GM21381 (cell line): Measurements from ENCODE around the gene MOCOS.
"Not testable (repeated sequence)": the region's sequence is repeated elsewhere in the genome, so short reads cannot be mapped to it uniquely, and the experiment has no call there.

Source experiments
- ATAC-seq: cut with Tn5 transposase; IDR thresholded peaks from one replicate; pipeline ENCODE4 v1.9.1; 2021; ENCODE audit warnings: mild to moderate bottlenecking, moderate library complexity; ENCODE audit not compliant: unreplicated experiment

The MOCOS gene

DNA sequence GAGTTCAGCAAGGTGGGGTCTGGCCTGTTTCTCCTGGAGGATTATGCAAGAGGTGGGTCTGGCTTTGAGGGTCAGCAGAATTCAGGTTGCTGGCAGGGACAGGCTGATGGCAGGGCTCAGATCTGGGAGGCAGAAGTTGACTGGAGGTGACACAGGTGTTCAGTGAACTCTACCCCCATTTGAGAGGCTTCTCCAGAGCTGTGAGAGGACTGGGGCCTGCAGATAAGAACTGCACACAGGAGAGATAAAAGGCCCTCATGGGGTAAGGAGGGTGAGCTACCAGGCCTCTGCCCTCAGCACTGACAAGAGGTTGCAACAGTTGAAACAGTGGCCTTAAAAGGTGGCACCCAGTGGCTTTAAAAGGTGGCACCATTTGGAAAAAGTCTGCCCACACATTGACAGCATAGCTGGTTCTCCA is 13.1 kb downstream of the MOCOS start:
- no peak for ATAC-seq

GRCh38 chr18:36201765-36202164 is 14.5 kb downstream of the MOCOS start:
- no peak for ATAC-seq

- ATAC-seq: no peak
These were observed 16.1 kb downstream of the MOCOS start for GRCh38 chr18:36203360-36203895.

- no peak for ATAC-seq
These were observed 17.9 kb downstream of the MOCOS start for GRCh38 chr18:36205166-36205565.

DNA sequence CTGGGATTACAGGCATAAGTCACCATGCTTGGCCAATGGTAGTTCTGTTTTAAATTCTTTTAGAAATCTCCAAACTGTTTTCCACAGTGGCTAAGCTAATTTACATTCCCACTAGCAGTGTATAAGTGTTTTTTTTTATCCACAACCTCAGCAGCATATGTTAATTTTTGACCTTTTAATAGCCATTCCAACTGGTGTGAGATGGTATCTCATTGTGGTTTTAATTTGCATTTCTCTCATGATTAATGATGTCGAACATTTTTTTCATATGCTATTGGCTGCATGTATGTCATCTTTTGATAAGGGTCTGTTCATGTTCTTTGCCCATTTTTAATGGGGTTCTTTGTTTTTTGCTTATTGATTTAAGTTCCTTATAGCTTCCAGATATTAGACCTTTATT is 20.0 kb downstream of the MOCOS start:
- no peak for ATAC-seq

- not testable (repeated sequence) for ATAC-seq
These were observed 20.7 kb downstream of the MOCOS start for GRCh38 chr18:36207969-36208368.

DNA sequence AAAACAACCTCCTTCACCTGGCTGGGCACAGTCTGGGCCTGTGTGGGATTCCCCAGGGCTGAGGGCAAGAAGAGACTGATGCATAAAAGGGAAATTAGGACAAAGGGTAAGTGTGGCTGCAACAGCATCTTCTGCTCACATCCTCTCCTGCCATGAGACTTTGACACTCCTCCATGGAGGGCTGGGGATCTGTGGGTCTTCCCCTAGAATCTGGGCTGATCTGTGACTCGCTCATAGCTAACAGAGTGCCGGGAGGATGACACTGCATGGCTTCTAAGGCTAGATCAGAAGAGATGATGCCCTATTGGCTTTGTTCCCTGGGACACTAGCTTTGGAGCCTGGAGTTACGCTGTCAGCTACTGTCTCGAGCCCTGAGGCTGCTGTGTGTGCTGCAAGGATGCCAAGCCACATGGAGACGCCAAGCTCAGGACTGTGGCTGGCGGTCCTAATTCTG is 24.3 kb downstream of the MOCOS start:
- ATAC-seq: no peak

DNA sequence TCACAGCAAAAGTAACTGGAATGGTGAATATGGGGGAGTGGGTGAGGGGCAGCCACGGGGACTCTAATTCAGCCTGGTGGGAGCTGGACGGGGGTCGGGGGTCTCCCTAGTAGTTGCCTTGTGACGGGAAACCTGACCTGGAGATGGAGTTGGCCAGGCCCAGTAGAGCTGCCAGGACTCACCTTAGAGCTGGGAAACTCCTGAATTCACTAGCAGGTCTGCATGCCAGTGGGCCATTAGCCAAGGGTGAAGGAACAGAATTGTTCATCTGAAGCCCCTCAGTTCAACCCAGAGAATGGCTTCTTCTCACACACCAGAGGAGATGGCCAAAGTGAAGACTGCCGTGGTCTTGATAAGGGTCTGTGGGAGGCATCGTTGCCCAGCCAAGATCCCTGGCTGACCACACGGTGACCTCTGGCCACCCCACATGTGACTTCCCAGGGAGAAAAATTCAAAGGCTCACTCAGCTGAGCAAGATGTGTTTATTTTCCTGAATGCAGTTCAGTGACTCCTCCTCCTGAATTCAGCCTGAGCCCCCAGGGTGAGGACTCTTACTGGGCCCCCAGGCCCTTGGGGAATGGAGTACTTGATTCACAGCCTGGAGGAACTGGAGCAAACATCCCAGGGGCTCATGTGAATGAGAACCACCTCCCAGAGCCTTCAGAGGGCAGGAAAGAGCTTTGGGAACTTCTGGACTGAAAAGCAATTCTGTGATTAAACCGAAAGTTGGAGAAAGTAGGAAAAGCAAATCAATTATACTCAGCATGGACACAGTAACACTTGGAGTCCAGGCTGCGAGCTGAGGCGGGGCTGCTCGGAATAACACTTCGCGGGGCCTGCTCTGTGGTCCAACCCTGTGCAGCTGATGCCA is 25.2 kb downstream of the MOCOS start:
- ATAC-seq: no peak

- no peak for ATAC-seq
These were observed 27.5 kb downstream of the MOCOS start for GRCh38 chr18:36214811-36215210.

DNA sequence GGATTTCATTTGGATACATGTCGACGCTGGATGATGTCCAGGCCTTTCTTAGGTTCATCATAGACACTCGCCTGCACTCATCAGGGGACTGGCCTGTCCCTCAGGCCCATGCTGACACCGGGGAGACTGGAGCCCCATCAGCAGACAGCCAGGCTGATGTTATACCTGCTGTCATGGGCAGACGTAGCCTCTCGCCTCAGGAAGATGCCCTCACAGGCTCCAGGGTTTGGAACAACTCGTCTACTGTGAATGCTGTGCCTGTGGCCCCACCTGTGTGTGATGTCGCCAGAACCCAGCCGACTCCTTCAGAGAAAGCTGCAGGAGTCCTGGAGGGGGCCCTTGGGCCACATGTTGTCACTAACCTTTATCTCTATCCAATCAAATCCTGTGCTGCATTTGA is 28.3 kb downstream of the MOCOS start:
- no peak for ATAC-seq

DNA sequence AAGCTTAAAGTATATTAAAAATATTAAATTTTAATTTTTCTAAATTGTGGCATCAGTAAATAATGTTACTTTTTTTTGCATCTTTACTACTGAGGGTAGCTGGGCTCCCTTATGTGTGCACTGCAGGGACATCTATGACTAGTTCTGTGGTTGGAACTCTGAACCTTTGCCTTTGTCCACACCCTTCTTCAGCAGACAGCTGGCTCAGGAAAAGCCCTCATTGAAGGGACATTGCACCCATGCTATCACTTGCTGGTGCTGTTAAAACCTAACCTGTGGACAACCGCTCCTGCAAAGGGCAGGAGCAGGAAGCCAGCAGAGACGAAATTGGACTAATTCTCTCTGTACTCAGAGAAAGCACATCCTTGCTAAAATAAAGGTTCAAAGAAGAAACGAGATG is 30.1 kb downstream of the MOCOS start:
- ATAC-seq: no peak

GRCh38 chr18:36229188-36229587 is 41.9 kb downstream of the MOCOS start:
- ATAC-seq: no peak

DNA sequence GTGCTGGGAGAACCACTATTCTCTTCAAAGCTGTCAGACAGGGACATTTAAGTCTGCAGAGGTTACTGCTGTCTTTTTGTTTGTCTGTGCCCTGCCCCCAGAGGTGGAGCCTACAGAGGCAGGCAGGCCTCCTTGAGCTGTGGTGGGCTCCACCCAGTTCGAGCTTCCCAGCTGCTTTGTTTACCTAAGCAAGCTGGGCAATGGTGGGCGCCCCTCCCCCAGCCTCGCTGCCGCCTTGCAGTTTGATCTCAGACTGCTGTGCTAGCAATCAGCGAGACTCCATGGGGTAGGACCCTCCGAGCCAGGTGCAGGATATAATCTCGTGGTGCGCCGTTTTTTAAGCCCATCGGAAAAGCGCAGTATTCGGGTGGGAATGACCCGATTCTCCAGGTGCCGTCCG is 53.2 kb downstream of the MOCOS start:
- ATAC-seq: not testable (repeated sequence)

DNA sequence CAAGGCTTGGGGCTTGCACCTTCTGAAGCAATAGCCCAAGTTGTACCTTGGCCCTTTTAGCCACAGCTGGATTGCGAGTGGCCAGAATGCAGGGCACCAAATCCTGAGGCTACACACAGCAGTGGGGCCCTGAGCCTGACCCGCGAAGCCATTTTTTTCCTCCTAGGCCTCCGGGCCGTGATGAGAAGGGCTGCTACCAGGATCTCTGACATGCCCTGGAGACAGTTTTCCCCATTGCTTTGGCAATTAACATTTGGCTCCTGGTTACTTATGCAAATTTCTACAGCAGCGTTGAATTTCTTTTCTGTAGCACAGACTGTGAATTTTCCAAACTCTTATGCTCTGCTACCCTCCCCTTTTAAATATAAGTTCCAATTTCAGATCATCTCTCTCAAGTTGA is 54.5 kb downstream of the MOCOS start:
- no peak for ATAC-seq

- ATAC-seq: no peak
These were observed 59.7 kb downstream of the MOCOS start for GRCh38 chr18:36247036-36247435.

DNA sequence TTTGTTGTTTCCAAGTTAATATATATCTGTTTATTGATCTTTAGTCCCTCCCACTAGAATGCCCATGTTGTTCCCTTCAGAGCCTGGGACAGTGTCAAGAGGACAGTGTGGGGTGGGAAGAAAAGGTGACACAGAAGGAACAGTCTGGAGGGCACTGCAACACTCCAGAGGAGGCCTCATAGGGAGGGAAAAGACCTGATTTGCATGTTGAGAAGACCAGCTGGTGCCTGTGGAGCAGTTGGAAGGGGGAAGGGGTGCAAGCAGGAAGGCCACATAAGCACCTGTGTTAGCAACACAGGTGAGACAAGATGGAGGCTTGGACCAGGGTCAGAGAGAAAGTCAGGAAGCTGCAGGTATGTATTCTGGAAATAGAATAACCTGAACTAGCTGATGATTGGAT is 62.1 kb downstream of the MOCOS start:
- no peak for ATAC-seq

DNA sequence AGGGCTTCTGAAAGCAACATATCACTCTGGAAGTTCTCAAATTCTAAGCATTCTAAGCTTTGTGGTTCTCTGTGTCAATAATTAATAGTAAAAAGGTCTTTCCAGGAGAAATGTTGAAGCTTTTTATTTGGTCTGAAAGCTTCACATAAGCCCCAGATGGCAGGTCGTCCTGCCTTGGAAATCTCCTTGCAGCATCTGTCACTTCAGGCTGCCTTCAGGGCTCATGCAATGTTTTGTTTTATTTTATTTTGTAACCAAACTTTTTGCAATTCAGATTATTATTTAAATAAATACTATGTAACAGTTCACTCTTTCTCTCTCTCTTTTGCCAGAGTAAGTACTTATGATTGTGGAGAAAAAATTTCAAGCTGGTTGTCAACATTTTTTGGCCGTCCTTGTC is 63.5 kb downstream of the MOCOS start:
- no peak for ATAC-seq

GRCh38 chr18:36255072-36255698 is 67.9 kb downstream of the MOCOS start:
- ATAC-seq: no peak

GRCh38 chr18:36256094-36256493 is 68.8 kb downstream of the MOCOS start:
- no peak for ATAC-seq

DNA sequence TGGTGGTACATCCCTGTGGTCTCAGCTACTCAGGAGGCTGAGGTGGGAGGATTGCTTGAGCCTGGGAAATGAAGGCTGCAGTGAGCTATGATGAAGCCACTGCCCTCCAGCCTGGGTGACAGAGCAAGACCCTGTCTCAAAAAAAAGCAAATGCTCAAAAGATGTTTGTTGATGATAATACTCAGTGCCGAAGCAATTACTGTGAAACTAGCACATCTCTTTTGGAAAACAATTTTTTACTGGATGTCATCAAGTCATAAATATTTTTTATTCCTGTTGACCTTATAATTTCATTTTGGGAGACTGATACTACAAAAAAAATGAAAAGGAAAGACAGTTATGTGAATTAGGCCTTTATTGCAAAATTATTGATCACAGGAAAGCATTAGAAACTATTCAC is 75.7 kb downstream of the MOCOS start:
- ATAC-seq: no peak

DNA sequence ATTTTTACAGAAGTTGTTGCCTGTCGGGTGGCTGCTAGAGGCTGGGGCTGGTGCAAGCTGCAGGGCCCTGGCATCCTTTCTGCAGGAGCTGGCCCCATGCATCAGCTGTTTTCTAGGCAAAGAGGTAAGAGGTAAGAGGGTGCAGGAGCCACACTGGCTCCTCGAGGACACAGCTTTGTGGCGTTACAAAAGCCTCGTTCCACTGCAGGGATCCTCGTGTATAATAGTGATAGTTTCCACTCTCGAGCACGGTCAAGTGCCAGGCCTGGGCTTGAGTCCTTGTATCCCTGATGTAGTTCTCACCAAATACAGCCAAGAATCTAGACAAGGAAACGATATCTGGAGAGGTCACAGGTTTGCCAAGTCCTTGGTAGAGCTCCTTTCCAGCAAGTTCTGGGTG is 77.0 kb downstream of the MOCOS start:
- ATAC-seq: no peak

GRCh38 chr18:36265015-36265414 is 77.7 kb downstream of the MOCOS start:
- ATAC-seq: no peak
